PFSK-1 (cell line): ENCODE measurements around the gene LIG3.

Experiments used
- FOXP2 ChIP-seq: optimal IDR thresholded peaks from 2 replicates; pipeline ENCODE3; 2011; ENCODE audit warnings: borderline replicate concordance, control low read depth, inconsistent platforms; ENCODE audit not compliant: insufficient read depth; ENCODE audit errors: extremely low read length, extremely low read depth
- POLR2AphosphoS5 ChIP-seq: IDR thresholded peaks from 2 replicates; pipeline ENCODE4 v1.6.1; 2012; ENCODE audit warnings: low read depth, mild to moderate bottlenecking, control low read depth, low read length, moderate library complexity
- SIN3A ChIP-seq: IDR thresholded peaks from 2 replicates; pipeline ENCODE4 v1.6.1; 2012; ENCODE audit warnings: mild to moderate bottlenecking, low read length, moderate library complexity, borderline replicate concordance; ENCODE audit not compliant: insufficient read depth
- TAF1 ChIP-seq: IDR thresholded peaks from 2 replicates; pipeline ENCODE4 v1.6.1; 2012; ENCODE audit warnings: low read length, control low read depth, borderline replicate concordance; ENCODE audit not compliant: insufficient read depth
- TF ChIP-seq, protein P1 (sequence below), 2 experiments: IDR thresholded peaks; 2 replicates each; pipeline versions ENCODE4 v1.6.1 to v1.8.0; 2011 to 2012; ENCODE audit warnings: low read depth in 2 of 2, low read length in 2 of 2, control low read depth in 1 of 2, inconsistent platforms in 1 of 2, mild to moderate bottlenecking in 1 of 2, moderate library complexity in 1 of 2; ENCODE audit not compliant: insufficient read depth in 1 of 2

LIG3 gene

DNA sequence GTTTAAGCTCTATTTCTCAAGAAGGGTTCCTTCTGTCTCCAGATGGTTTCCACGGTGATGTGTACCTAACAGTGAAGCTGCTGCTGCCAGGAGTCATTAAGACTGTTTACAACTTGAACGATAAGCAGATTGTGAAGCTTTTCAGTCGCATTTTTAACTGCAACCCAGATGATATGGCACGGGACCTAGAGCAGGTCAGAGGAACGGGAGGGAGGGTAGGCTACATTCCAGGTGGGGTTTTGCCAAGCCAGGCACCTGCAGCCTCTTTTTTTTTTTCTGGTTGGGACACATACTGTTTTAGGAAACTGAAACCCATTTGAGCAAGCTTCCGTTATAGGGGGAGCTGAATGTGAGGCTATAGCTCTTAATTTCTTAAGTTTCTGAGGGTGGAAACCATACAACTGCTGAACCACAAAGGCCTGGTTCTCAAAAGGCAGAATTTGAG, 10.6 kb downstream of the LIG3 start:
- TF ChIP-seq, protein P1, sequence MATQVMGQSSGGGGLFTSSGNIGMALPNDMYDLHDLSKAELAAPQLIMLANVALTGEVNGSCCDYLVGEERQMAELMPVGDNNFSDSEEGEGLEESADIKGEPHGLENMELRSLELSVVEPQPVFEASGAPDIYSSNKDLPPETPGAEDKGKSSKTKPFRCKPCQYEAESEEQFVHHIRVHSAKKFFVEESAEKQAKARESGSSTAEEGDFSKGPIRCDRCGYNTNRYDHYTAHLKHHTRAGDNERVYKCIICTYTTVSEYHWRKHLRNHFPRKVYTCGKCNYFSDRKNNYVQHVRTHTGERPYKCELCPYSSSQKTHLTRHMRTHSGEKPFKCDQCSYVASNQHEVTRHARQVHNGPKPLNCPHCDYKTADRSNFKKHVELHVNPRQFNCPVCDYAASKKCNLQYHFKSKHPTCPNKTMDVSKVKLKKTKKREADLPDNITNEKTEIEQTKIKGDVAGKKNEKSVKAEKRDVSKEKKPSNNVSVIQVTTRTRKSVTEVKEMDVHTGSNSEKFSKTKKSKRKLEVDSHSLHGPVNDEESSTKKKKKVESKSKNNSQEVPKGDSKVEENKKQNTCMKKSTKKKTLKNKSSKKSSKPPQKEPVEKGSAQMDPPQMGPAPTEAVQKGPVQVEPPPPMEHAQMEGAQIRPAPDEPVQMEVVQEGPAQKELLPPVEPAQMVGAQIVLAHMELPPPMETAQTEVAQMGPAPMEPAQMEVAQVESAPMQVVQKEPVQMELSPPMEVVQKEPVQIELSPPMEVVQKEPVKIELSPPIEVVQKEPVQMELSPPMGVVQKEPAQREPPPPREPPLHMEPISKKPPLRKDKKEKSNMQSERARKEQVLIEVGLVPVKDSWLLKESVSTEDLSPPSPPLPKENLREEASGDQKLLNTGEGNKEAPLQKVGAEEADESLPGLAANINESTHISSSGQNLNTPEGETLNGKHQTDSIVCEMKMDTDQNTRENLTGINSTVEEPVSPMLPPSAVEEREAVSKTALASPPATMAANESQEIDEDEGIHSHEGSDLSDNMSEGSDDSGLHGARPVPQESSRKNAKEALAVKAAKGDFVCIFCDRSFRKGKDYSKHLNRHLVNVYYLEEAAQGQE (IDR thresholded peaks at IDR 0.05; ENCODE audit: insufficient read depth in 1 of 2, low read depth in 2 of 2, low read length in 2 of 2), result no peak
- TF ChIP-seq TAF1 (no peak), FOXP2 (no peak), POLR2AphosphoS5 (no peak)

DNA sequence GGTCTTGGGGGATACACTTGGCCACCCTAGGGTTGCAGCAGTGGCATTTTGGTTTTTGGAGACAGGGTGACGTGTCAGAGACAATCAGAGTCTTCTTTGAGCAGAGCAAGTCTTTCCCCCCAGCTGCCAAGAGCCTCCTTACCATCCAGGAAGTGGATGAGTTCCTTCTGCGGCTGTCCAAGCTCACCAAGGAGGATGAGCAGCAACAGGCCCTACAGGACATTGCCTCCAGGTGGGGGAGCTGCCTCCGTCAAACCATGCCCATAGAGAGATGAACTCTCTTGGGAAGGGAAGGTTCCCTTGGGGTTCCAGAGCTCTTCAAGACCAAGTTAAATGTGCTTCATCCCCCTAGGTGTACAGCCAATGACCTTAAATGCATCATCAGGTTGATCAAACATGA, 11.3 kb downstream of the LIG3 start:
- no peak for TF ChIP-seq POLR2AphosphoS5
- no peak for TF ChIP-seq TAF1
- TF ChIP-seq, protein P1 (IDR thresholded peaks at IDR 0.05; ENCODE audit: insufficient read depth in 1 of 2, low read depth in 2 of 2, low read length in 2 of 2), result no peak
- TF ChIP-seq FOXP2, result no peak
- TF ChIP-seq SIN3A, result no peak

DNA sequence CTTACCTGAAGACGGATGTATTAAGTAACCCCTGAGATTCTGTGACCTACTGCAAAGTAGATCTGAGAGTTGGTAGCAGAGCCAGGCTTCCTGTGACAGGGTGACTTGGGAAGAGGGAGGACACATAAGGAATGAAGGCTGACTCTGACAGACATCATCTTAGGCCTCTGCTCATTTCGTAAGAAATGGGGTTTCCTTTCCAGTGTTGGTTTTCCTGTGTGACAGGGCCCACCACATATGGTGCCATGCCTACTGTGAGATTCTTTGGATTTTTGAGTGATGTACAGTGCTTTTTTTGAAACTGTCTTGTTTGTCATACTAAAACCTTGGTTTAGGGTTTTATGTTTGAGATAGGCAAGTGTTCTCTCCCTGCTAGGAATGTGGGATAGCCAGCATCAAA, 12.7 kb downstream of the LIG3 start:
- TF ChIP-seq FOXP2, result no peak
- TF ChIP-seq TAF1, result no peak
- TF ChIP-seq SIN3A, result no peak
- TF ChIP-seq POLR2AphosphoS5, result no peak
- TF ChIP-seq, protein P1 (IDR thresholded peaks at IDR 0.05; ENCODE audit: insufficient read depth in 1 of 2, low read depth in 2 of 2, low read length in 2 of 2), result no peak

DNA sequence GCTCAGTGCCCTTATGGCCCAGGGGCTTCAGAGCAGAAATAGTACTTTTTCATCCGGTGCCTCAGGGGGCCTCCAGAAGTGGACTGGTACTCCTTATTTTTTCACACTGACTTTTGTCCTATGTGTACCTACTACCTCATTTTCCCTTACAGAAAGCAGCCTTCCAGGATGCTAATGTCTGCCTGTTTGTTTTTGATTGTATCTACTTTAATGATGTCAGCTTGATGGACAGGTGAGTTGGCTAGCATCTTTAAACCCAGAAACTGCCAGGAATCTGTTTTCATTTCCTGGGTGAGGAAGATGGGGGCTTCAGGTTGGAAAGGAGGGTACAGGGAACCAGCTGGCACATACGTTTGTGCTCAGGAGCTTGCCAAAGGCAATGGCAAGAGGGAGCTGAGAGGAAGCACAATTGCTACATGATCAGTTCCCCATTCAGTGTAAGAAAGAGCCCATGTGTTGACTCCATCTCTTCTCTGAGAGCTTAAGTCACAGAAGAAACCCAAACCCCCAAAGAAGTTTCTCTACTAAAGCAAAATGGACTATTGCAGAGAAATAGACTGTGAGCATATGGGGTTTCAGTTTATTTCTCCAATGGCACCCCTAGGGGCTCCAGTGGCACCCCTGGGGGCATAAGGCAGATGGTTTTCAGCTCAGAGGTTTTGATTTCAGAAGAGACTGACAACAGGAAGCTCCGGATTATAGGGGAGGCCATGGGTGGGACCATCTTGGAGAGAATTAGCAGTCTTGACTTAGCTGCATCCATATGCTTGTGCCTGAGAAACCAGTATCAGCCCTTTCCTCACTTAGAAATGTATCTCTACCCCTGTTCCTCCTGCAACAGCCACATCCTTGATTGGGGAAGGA, 16.3 kb downstream of the LIG3 start:
- TF ChIP-seq SIN3A, result no peak
- TF ChIP-seq, protein P1 (IDR thresholded peaks at IDR 0.05; ENCODE audit: insufficient read depth in 1 of 2, low read depth in 2 of 2, low read length in 2 of 2), result no peak
- no peak for TF ChIP-seq FOXP2
- TF ChIP-seq POLR2AphosphoS5, result no peak
- no peak for TF ChIP-seq TAF1
